A673 (cell line): ENCODE measurements around the gene VSTM2L. TPM values are rescaled to one million over a fixed set of nuclear protein-coding genes. Genes with fewer than 3 reads are reported as not detected.

Experiments used
- BruUV-seq: library from RNA; stranded (reverse); fragments of 400-500 nt; replicated peaks from 2 replicates; lab custom pipeline; 2021; lab: Mats Ljungman, UMichigan
- CTCF ChIA-PET: fragments of 300-600 bp; sonication (Branson Sonifier 250); formaldehyde crosslinking; loops from one replicate; lab custom pipeline; 2022; ENCODE audit warnings: antibody characterized with exemption; lab: Charles Lee
- POLR2A ChIA-PET: fragments of 300-600 bp; sonication (Branson Sonifier 250); formaldehyde crosslinking; loops from one replicate; lab custom pipeline; 2022; ENCODE audit warnings: antibody characterized with exemption; ENCODE audit not compliant: low non-redundant PET; lab: Charles Lee
- DNase-seq: peaks from one replicate; pipeline ENCODE4 v3.0.0-alpha.2; 2015; ENCODE audit warnings: low spot score
- H3K27ac ChIP-seq: fragments of 200-600 bp; sonication (generic); 2 replicates; pipeline ENCODE4 v1.5.1; 2016; ENCODE audit warnings: mixed run types, low read depth, mild to moderate bottlenecking, mixed read lengths, antibody characterized with exemption, low read length; ENCODE audit not compliant: poor library complexity, severe bottlenecking
- H3K27me3 ChIP-seq: fragments of 200-600 bp; sonication (generic); replicated peaks from 2 replicates; pipeline ENCODE4 v1.6.1; 2017; ENCODE audit warnings: mixed run types, low read depth, mild to moderate bottlenecking, mixed read lengths, antibody characterized with exemption, low read length; ENCODE audit not compliant: insufficient read depth, poor library complexity
- H3K36me3 ChIP-seq: fragments of 200-600 bp; sonication (generic); 2 replicates; pipeline ENCODE4 v1.6.1; 2016; ENCODE audit warnings: mixed run types, mild to moderate bottlenecking, mixed read lengths, antibody characterized with exemption, low read length; ENCODE audit not compliant: insufficient read depth, poor library complexity, severe bottlenecking
- H3K4me1 ChIP-seq: fragments of 200-600 bp; sonication (generic); 2 replicates; pipeline ENCODE4 v1.6.1; 2017; ENCODE audit warnings: mixed run types, mild to moderate bottlenecking, mixed read lengths, antibody characterized with exemption, low read length; ENCODE audit not compliant: insufficient read depth, poor library complexity, severe bottlenecking
- H3K4me3 ChIP-seq: fragments of 200-600 bp; sonication (generic); 2 replicates; pipeline ENCODE4 v1.5.1; 2016; ENCODE audit warnings: low read depth, mixed run types, mild to moderate bottlenecking, mixed read lengths, low read length; ENCODE audit not compliant: poor library complexity, severe bottlenecking
- H3K9me3 ChIP-seq: fragments of 200-600 bp; sonication (generic); 2 replicates; pipeline ENCODE4 v1.6.1; 2016; ENCODE audit warnings: mixed run types, low read depth, mild to moderate bottlenecking, mixed read lengths, antibody characterized with exemption, low read length; ENCODE audit not compliant: poor library complexity, severe bottlenecking
- EZH2 ChIP-seq: fragments of 200-600 bp; sonication (generic); IDR thresholded peaks from 2 replicates; pipeline ENCODE4 v1.6.1; 2017; ENCODE audit warnings: borderline replicate concordance, low read depth, mild to moderate bottlenecking, mixed read lengths, antibody characterized with exemption, low read length; ENCODE audit not compliant: poor library complexity, severe bottlenecking
- intact Hi-C: fragments of 100-400 bp; cut with micrococcal nuclease; formaldehyde crosslinking; loops from one replicate; pipeline ENCODE4 v1.10.0; 2022; ENCODE audit not compliant: unreplicated experiment
- total RNA-seq: library from RNA; stranded (reverse); gene quantifications from 2 replicates; pipeline ENCODE4 v1.2.3, GENCODE V29; 2021
- TF ChIP-seq, protein P1 (sequence below): fragments of 300-800, 200-600 bp; sonication (generic); conservative IDR thresholded peaks from 2 replicates; pipeline ENCODE4 v1.5.1; 2017; ENCODE audit warnings: low read depth, mild to moderate bottlenecking, antibody characterized with exemption, low read length, moderate library complexity, mixed read lengths

VSTM2L gene
- total RNA-seq, 1 experiment from 2014 or later = 23.3 TPM

DNA sequence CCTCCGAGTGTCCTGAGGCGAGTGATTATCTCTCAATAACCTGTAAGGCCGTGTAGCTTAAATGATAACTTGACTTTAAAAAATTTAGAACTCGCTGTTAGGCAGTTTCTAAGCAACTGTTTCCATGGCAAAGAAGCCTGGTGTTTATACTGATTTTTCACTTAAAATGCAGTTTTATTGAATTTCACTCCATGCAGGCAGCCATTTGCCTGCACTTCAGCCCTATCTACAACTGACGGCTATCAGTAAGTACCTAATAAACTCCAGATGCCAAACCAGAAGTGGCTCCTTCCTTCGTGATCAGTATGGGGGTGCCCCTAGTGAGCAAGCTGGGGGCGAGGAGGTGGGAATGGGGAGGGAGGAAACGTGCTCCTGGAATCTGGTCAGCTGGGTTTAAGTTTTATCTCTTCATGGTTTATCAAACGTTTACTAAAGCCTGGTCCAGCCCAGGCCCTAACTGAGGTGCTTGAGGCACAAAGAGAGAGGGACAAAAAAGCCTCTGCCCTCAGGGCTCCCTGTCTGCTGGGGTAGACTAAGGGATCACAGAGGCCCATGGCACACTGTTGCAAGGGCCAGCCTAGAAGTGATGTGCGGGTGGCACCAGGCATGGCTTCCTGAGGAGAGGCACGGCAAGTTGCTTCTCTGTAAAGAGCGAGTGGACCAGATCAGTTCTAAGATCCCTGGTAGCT lies 84.8 kb downstream of the VSTM2L start:
- H3K9me3 ChIP-seq = no peaks in the 10 kb centered on the region
- ChIA-PET POLR2A (no interaction called here), CTCF (no interaction called here)
- H3K27ac ChIP-seq = peak overlapping the region; percentile 47
- no peak for DNase-seq
- H3K36me3 ChIP-seq = peaks cover 14% of the 10 kb centered on the region
- no TSS peak for BruUV-seq
- no peak overlapping the region for H3K4me3 ChIP-seq
- H3K27me3 ChIP-seq = no peaks in the 10 kb centered on the region
- intact Hi-C loops = no loop called here
- H3K4me1 ChIP-seq = peaks cover 35% of the 10 kb centered on the region
- TF ChIP-seq EZH2 = no peak
- TF ChIP-seq, protein P1, sequence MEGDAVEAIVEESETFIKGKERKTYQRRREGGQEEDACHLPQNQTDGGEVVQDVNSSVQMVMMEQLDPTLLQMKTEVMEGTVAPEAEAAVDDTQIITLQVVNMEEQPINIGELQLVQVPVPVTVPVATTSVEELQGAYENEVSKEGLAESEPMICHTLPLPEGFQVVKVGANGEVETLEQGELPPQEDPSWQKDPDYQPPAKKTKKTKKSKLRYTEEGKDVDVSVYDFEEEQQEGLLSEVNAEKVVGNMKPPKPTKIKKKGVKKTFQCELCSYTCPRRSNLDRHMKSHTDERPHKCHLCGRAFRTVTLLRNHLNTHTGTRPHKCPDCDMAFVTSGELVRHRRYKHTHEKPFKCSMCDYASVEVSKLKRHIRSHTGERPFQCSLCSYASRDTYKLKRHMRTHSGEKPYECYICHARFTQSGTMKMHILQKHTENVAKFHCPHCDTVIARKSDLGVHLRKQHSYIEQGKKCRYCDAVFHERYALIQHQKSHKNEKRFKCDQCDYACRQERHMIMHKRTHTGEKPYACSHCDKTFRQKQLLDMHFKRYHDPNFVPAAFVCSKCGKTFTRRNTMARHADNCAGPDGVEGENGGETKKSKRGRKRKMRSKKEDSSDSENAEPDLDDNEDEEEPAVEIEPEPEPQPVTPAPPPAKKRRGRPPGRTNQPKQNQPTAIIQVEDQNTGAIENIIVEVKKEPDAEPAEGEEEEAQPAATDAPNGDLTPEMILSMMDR = no peak

DNA sequence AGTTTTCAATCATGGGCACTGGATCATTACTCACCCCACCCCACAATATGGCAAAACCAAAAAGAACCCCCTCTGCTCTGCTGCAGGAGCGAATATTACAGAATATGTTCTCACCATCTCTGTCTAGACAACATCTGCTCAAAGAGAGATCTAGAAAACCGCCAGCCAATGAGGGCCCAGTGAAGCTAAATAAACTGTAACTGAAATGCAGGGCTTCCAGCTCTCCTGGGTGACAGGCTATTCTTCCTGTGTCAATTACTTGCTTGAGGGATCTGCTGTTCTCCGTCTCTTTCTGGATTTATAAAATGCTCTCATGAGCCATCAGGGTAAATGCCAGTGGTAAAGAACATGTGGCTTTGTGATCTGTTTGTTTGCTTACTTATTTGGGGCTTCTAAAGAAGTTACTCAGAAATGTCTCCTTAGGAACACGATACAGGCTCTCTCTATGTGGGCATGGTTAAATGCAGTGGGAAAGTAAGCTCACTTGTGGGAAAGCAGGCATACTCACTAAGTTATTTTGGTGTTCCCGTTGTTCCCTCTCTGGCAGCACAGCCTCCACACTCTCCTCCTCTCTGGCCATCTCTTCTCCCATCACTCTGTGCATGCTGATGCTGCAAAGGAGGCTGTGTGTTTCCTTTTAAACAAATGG lies 85.5 kb downstream of the VSTM2L start:
- H3K27me3 ChIP-seq = no peaks in the 10 kb centered on the region
- POLR2A ChIA-PET = no interaction called here
- peaks cover 41% of the 10 kb centered on the region for H3K4me1 ChIP-seq
- TF ChIP-seq EZH2 = no peak
- TF ChIP-seq, protein P1 = no peak
- no TSS peak for BruUV-seq
- DNase-seq = no peak
- H3K9me3 ChIP-seq = no peaks in the 10 kb centered on the region
- H3K4me3 ChIP-seq = no peak overlapping the region
- CTCF ChIA-PET = no interaction called here
- H3K36me3 ChIP-seq = peaks cover 14% of the 10 kb centered on the region
- intact Hi-C loops = no loop called here
- peak overlapping the region; percentile 47 for H3K27ac ChIP-seq

DNA sequence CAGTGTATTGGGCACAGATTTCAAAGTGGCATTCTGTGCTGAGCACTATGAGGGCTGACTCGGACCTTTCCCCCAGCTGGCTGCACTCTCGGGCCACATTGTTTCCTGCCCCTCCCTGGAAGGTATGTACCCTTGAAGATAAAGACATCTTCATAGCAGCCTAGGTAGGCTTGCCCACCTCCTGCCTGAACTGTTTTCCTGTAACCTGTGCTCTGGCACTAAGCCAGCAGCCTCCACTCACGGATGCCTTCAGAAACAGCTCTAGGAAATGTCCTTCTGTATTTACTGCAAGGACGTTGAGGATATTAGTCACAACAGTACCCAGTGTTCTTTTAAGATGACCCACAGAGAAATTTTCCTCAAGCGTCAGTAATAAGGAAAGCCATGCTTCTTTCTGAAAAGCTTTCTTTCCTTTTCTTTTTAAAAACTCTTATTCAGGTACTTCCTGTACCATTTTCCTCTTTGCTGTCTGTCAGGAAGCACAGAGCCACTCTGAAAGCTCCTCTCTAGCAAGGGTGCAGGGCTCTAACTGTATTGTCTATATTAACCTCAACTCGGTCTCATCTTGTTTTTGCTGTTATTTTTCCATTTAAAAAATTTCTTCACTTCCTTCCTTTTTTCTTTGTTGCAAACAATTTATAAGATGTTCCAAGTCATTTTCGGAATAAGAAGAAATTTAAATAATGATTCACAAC lies 86.8 kb downstream of the VSTM2L start:
- no peak for TF ChIP-seq EZH2
- TF ChIP-seq, protein P1 = no peak
- ChIA-PET CTCF (no interaction called here), POLR2A (no interaction called here)
- Histone ChIP-seq H3K27me3 (no peaks in the 10 kb centered on the region), H3K4me3 (no peak overlapping the region), H3K9me3 (no peaks in the 10 kb centered on the region), H3K27ac (peak overlapping the region; percentile 5), H3K36me3 (peaks cover 21% of the 10 kb centered on the region), H3K4me1 (peaks cover 44% of the 10 kb centered on the region)
- DNase-seq = no peak
- intact Hi-C loops = no loop called here
- no TSS peak for BruUV-seq
